D721Med (cell line): Measurements from ENCODE around the gene FBLN2.

Experiments used
- DNase-seq: peaks from one replicate; pipeline ENCODE4 v3.0.0; 2011; ENCODE audit warnings: low spot score; ENCODE audit not compliant: insufficient read length
- FAIRE-seq: peaks from 2 replicates; lab custom pipeline; 2011; peaks lifted over from hg19 to GRCh38; lab: Jason Lieb, UNC
- CTCF ChIP-seq: IDR thresholded peaks from 2 replicates; pipeline ENCODE4 v1.5.1; 2012; ENCODE audit warnings: mild to moderate bottlenecking, control low read depth; ENCODE audit not compliant: insufficient read depth; ENCODE audit errors: missing control alignments

Gene FBLN2

GRCh38 chr3:13539292-13539638 is 9.7 kb upstream of the FBLN2 start:
- DNase-seq (no peak), FAIRE-seq (no peak)
- no peak for TF ChIP-seq CTCF

- no peak for DNase-seq
- no peak for TF ChIP-seq CTCF
- FAIRE-seq = no peak
Observed at GRCh38 chr3:13539671-13540070, 9.3 kb upstream of the FBLN2 start.

GRCh38 chr3:13540297-13540995 is 8.5 kb upstream of the FBLN2 start:
- TF ChIP-seq CTCF = no peak
- DNase-seq (no peak), FAIRE-seq (no peak)

- DNase-seq (no peak), FAIRE-seq (no peak)
Observed at GRCh38 chr3:13541691-13542090, 7.2 kb upstream of the FBLN2 start.

GRCh38 chr3:13542142-13542541 is 6.8 kb upstream of the FBLN2 start:
- DNase-seq (no peak), FAIRE-seq (no peak)
- no peak for TF ChIP-seq CTCF

More at GRCh38 chr3:13541691-13542090, 7.2 kb upstream of the FBLN2 start:
- TF ChIP-seq CTCF = no peak

GRCh38 chr3:13543253-13543652 is 5.7 kb upstream of the FBLN2 start:
- DNase-seq (no peak), FAIRE-seq (no peak)
- no peak for TF ChIP-seq CTCF

- TF ChIP-seq CTCF = no peak
- DNase-seq (no peak), FAIRE-seq (no peak)
Observed at GRCh38 chr3:13544293-13544831, 4.6 kb upstream of the FBLN2 start.
